Measurements from ENCODE around the gene TCHHL1.

- TF ChIP-seq GATA2 (IDR thresholded peaks at IDR 0.05; ENCODE audit: low read depth, low read length) (peak; percentile 86), GATA3 (IDR thresholded peaks at IDR 0.05; ENCODE audit: low read depth, low read length) (peak; percentile 58; the same call in 1 of the 2 replicates)
Measured at GRCh38 chr1:152048416-152049009, 40.4 kb downstream of the TCHHL1 start.

Data from SH-SY5Y (cell line).